Hepatocyte (in vitro differentiated cells): Measurements from ENCODE around the gene AGXT.

ENCODE experiments used
- CTCF ChIP-seq: fragments of 200-600 bp; sonication (generic); IDR thresholded peaks from 2 replicates; pipeline ENCODE4 v1.5.1; 2016; ENCODE audit warnings: antibody characterized with exemption, mild to moderate bottlenecking; ENCODE audit not compliant: poor library complexity
- EZH2phosphoT487 ChIP-seq: fragments of 200-600 bp; sonication (generic); IDR thresholded peaks from one replicate; pipeline ENCODE4 v1.6.1; 2018; ENCODE audit warnings: antibody characterized with exemption, mild to moderate bottlenecking, low read depth, moderate library complexity; ENCODE audit not compliant: unreplicated experiment, severe bottlenecking

- TF ChIP-seq CTCF, result no peak
- TF ChIP-seq EZH2phosphoT487, result no peak
These were observed 52.2 kb downstream of the AGXT start for GRCh38 chr2:240920783-240921231.
